ENCODE measurements around the gene KDM2A.
A peak's percentile ranks its signal among the peaks of the same experiment; 100 is the strongest.

The KDM2A gene

DNA sequence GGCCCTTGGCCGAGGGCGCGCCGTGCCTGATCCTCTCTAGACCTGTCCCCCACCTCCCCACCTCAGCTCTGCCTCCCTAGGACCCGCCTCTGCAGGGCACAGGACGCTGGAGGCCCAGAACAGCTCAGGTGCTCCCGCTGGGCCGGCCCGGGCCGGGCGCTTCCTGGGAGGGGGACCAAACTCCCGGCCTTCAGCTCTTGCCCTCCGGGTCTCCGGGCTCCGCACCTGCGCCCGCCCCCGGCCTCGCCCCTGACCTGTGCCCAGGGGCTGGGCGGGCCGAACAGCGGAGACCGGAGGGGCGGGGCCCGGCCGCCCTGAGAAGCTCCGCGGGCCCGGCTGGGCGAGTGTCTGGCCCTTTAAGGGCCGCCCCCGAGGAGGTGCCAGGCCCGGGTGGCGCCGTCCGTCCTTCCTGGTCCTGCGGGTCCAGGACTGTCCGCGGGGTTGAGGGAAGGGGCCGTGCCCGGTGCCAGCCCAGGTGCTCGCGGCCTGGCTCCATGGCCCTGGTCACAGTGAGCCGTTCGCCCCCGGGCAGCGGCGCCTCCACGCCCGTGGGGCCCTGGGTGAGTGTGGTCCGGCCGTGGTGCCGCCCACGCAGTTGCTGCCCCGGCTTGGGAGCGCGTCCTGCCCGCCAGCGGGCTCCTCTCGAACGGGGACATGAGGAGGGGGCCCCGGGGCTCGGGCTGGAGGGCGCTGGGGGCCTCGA, 184.2 kb downstream of the KDM2A start, which contains the start of gene SSH3:
TSS of gene SSH3 (plus strand) at position 399 of the 703 bp plus-strand sequence. CDS start at position 495, 96 bp downstream.
- DNase-seq: peak in 12 of 14 donors; percentile 20 to 81 (median 52)

DNA sequence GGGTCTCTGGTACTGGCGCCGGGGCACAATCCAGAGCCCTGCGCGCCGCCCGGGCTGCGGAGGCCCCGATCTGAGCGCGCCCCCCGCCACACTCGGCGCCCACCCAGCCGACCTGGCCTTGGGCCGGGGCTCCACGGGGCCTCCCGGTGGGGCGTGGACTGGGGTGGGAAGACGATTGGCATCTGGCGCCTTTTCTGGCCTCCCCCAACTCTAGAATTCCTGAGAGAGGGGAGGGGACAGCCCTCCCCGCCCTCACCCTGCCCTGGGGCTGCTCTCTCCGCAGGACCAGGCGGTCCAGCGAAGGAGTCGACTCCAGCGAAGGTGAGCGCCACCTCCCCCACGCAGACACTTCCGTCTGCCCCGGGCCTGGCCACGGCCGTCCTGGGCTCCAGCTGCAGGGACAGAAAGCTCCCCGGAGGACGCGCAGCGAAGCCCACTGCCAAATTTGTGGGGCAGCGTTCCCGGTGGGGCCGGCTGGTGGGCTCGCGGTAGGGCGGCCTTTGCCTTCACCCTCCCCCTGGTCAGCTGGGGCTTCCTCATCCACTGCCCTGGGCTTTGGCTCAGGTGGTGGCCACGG, 184.9 kb downstream of the KDM2A start:
- DNase-seq: peak in 4 of 14 donors; percentile 34 to 38 (median 36)

DNA sequence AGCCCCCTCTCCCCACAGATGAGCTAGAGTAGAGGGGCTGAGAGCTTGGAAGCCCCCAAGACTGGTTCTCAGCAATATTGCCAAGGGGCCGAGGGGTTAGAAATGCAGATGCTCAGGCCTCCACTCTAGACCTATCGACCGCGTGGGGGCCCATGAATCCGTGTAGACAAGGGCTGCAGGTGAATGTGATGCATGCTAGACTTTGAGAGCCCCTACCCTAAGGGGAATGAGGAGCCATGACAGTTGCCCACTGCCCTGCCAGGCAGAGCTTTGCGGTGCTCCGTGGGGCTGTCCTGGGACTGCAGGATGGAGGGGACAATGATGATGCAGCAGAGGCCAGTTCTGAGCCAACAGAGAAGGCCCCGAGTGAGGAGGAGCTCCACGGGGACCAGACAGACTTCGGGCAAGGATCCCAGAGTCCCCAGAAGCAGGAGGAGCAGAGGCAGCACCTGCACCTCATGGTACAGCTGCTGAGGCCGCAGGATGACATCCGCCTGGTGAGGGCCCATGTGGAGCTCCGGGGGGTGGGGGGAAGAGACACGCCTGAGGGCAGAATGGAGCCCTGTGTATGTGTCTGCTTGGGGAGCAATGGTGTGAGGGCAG, 185.5 kb downstream of the KDM2A start:
- DNase-seq: no peak

DNA sequence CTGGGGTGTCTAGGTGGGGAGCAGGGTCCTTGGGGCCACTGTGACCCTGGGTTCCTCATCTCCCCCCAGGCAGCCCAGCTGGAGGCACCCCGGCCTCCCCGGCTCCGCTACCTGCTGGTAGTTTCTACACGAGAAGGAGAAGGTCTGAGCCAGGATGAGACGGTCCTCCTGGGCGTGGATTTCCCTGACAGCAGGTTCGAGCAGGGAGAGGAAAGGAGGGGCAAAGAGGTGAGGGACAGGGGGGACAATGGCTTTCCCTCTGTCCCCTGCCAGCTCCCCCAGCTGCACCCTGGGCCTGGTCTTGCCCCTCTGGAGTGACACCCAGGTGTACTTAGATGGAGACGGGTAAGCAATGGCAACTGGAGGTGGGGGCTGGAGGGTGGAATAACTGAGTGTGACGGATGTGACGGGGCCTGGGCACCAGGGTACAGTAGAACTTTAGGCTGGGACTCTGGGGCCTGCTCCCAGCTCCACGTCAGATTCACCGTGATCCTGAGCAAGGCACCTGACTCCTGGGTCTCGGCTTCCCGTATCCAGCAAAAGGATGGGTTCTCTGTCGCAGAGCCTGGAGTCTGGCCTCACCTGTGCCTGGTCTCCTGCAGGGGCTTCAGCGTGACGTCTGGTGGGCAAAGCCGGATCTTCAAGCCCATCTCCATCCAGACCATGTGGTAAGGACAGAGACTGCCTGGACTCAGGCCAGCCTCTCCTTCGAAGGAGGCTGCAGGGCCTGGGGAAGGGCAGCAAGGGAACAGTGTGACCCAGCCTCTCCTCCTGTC, 187.9 kb downstream of the KDM2A start:
- DNase-seq: no peak

DNA sequence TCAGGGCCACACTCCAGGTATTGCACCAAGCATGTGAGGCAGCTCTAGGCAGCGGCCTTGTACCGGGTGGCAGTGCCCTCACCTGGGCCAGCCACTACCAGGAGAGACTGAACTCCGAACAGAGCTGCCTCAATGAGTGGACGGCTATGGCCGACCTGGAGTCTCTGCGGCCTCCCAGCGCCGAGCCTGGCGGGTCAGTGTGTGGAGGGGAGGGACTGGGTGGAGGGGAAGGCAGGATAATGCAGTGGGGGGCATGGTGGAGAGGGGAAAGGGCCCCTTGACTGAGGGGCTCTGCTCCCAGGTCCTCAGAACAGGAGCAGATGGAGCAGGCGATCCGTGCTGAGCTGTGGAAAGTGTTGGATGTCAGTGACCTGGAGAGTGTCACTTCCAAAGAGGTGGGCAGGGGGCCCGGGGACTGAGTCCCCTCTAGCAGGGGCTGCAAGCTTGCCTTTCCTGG, 188.5 kb downstream of the KDM2A start:
- no peak for DNase-seq
